DND-41 (cell line): ENCODE data around the gene CACNA1E.

Experiments
- ATAC-seq: fragments of 200-7000 bp; cut with Tn5 transposase; 3 replicates; pipeline ENCODE4 v1.9.1; 2021; ENCODE audit warnings: low read depth; ENCODE audit not compliant: insufficient read depth
- DNase-seq: peaks from one replicate; pipeline ENCODE4 v3.0.0-alpha.2; 2020
- H2AFZ ChIP-seq: 2 replicates; pipeline ENCODE4 v1.6.0; 2012; ENCODE audit warnings: low read depth, low read length
- H3K27ac ChIP-seq: 2 replicates; pipeline ENCODE4 v1.5.1; 2012; ENCODE audit warnings: low read length, inconsistent platforms
- H3K27me3 ChIP-seq: fragments of 200-600 bp; sonication (generic); 2 replicates; pipeline ENCODE4 v1.6.0; 2012; ENCODE audit warnings: low read length, mild to moderate bottlenecking, inconsistent platforms; ENCODE audit not compliant: insufficient read depth, poor library complexity
- H3K36me3 ChIP-seq: 2 replicates; pipeline ENCODE4 v1.5.1; 2012; ENCODE audit warnings: low read length, inconsistent platforms; ENCODE audit not compliant: insufficient read depth
- H3K4me1 ChIP-seq: 2 replicates; pipeline ENCODE4 v1.5.1; 2012; ENCODE audit warnings: mild to moderate bottlenecking, low read length; ENCODE audit not compliant: insufficient read depth
- H3K4me2 ChIP-seq: 2 replicates; pipeline ENCODE4 v1.6.0; 2012; ENCODE audit warnings: mild to moderate bottlenecking, moderate library complexity, low read length, inconsistent platforms; ENCODE audit not compliant: insufficient read depth
- H3K4me3 ChIP-seq, 2 experiments: fragments of 200-600 bp in 1 of 2; shearing (Covaris generic) in 1 of 2; 2 replicates each; pipeline ENCODE4 v1.5.1; 2012 to 2016; ENCODE audit warnings: inconsistent platforms in 2 of 2, low read length in 2 of 2, mild to moderate bottlenecking in 2 of 2, low read depth in 1 of 2, moderate library complexity in 1 of 2
- H3K79me2 ChIP-seq: 2 replicates; pipeline ENCODE4 v1.6.0; 2012; ENCODE audit warnings: low read length, inconsistent platforms; ENCODE audit not compliant: insufficient read depth
- H3K9ac ChIP-seq: 2 replicates; pipeline ENCODE4 v1.6.0; 2012; ENCODE audit warnings: low read depth, mild to moderate bottlenecking, inconsistent platforms, low read length, moderate library complexity
- H3K9me3 ChIP-seq: 2 replicates; pipeline ENCODE4 v1.5.1; 2012; ENCODE audit warnings: low read length, moderate library complexity, mild to moderate bottlenecking, inconsistent platforms; ENCODE audit not compliant: insufficient read depth, severe bottlenecking
- H4K20me1 ChIP-seq: 2 replicates; pipeline ENCODE4 v1.6.0; 2012; ENCODE audit warnings: low read length; ENCODE audit not compliant: insufficient read depth
- EZH2 ChIP-seq: IDR thresholded peaks from 3 replicates; pipeline ENCODE4 v1.6.1; 2012; ENCODE audit warnings: borderline replicate concordance, low read depth, mild to moderate bottlenecking, moderate library complexity, low read length, inconsistent platforms; ENCODE audit not compliant: severe bottlenecking
- TF ChIP-seq, protein P1 (sequence below): IDR thresholded peaks from 2 replicates; pipeline ENCODE4 v1.5.1; 2012; ENCODE audit warnings: borderline replicate concordance, low read length, moderate library complexity, mild to moderate bottlenecking; ENCODE audit not compliant: poor library complexity, severe bottlenecking; ENCODE audit errors: extremely low read depth

The CACNA1E gene

DNA sequence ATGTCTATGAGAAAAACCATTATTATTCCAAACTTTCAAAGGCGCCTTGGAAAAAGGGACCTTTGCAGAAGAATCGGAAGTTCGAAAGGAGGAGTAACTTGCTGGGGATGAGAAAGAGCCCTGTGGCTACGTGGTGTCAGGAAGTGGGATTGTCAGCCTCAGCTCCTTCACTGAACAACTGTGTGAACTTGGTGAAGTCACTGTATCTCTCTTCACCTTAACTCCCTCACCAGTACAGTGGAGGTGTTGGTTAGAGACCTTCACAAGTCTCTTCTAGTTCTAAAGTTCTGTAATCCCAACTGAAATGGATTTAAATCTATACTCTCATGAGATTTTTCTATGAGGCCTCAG is 285.6 kb downstream of the CACNA1E start:
- no peak for TF ChIP-seq EZH2
- TF ChIP-seq, protein P1, sequence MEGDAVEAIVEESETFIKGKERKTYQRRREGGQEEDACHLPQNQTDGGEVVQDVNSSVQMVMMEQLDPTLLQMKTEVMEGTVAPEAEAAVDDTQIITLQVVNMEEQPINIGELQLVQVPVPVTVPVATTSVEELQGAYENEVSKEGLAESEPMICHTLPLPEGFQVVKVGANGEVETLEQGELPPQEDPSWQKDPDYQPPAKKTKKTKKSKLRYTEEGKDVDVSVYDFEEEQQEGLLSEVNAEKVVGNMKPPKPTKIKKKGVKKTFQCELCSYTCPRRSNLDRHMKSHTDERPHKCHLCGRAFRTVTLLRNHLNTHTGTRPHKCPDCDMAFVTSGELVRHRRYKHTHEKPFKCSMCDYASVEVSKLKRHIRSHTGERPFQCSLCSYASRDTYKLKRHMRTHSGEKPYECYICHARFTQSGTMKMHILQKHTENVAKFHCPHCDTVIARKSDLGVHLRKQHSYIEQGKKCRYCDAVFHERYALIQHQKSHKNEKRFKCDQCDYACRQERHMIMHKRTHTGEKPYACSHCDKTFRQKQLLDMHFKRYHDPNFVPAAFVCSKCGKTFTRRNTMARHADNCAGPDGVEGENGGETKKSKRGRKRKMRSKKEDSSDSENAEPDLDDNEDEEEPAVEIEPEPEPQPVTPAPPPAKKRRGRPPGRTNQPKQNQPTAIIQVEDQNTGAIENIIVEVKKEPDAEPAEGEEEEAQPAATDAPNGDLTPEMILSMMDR: no peak
- H3K9ac ChIP-seq: no peak overlapping the region
- H3K27ac ChIP-seq: no peak overlapping the region
- no peak overlapping the region for H3K4me2 ChIP-seq
- DNase-seq: no peak
- H2AFZ ChIP-seq: no peak overlapping the region
- no peaks in the 10 kb centered on the region for H4K20me1 ChIP-seq
- H3K27me3 ChIP-seq: peaks cover 12% of the 10 kb centered on the region
- no peak overlapping the region for H3K4me3 ChIP-seq
- ATAC-seq: no peak
- H3K79me2 ChIP-seq: no peaks in the 10 kb centered on the region
- H3K4me1 ChIP-seq: no peaks in the 10 kb centered on the region
- H3K36me3 ChIP-seq: no peaks in the 10 kb centered on the region
- H3K9me3 ChIP-seq: no peaks in the 10 kb centered on the region

DNA sequence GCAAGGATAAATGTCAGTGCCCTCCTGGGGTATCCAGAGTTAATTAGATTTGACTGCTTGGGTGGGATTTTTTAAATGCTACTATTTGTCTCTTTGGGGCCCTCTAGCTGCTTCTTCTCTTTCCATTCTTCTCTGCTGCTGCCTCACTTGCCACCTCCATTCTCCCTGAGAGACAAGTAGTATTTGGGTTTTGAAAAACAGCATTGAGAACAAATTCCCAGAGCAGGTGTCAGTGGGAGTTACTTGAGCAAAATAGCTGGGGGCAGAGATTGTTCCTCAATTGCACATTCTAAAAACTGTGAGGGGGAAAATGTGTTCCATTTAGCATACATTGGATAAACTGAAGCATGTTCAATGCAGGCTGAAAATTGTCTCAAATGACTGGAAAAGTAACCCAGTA is 286.5 kb downstream of the CACNA1E start:
- Histone ChIP-seq H3K27me3 (peaks cover 12% of the 10 kb centered on the region), H3K9me3 (no peaks in the 10 kb centered on the region), H3K9ac (no peak overlapping the region), H3K4me1 (no peaks in the 10 kb centered on the region), H3K36me3 (no peaks in the 10 kb centered on the region), H4K20me1 (no peaks in the 10 kb centered on the region), H3K27ac (no peak overlapping the region), H2AFZ (no peak overlapping the region), H3K79me2 (no peaks in the 10 kb centered on the region), H3K4me3 (no peak overlapping the region), H3K4me2 (no peak overlapping the region)
- no peak for ATAC-seq
- no peak for DNase-seq
- no peak for TF ChIP-seq EZH2
- TF ChIP-seq, protein P1: no peak

DNA sequence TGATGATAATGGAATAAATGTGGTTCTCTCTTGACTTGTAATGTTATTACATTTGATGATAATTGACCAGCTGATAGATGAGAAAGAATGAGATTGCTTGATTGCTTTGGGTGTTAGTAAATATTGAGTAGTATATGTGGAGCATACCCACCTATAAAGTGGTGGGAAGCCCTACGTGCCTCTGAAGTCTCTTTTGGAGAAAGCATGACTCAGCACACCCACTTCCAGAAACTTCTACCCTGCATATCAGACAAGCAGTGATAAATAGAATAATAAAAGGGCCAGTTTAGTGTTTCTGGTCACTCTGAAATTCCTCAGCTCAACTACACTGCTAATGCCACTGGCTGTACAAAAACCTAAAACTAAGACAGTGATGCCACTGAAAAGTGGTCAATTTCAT is 289.4 kb downstream of the CACNA1E start:
- TF ChIP-seq, protein P1: no peak
- no peak for TF ChIP-seq EZH2
- Histone ChIP-seq H4K20me1 (no peaks in the 10 kb centered on the region), H2AFZ (no peak overlapping the region), H3K4me1 (no peaks in the 10 kb centered on the region), H3K4me2 (no peak overlapping the region), H3K9me3 (no peaks in the 10 kb centered on the region), H3K79me2 (no peaks in the 10 kb centered on the region), H3K27ac (no peak overlapping the region), H3K36me3 (no peaks in the 10 kb centered on the region), H3K27me3 (peaks cover 16% of the 10 kb centered on the region), H3K9ac (no peak overlapping the region), H3K4me3 (no peak overlapping the region)
- DNase-seq: no peak
- no peak for ATAC-seq

DNA sequence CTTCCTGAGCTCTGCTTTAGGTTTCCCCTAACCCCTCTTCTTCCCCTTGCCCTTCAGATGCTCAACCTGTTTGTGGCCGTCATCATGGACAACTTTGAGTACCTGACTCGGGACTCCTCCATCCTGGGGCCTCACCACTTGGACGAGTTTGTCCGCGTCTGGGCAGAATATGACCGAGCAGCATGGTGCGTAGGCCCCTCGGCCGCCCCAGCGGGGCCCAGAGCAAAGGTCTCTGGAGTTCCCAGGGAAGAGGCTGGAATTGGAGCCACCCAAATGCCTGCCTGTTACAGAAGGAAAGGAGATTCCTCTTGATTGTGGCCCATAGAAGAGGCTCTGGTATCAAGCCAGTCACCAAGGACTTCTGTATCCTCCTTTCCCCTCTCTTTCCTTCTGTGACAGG is 292.7 kb downstream of the CACNA1E start:
- Histone ChIP-seq H3K9ac (no peak overlapping the region), H3K4me3 (no peak overlapping the region), H3K27me3 (peaks cover 3% of the 10 kb centered on the region), H3K4me1 (no peaks in the 10 kb centered on the region), H3K9me3 (no peaks in the 10 kb centered on the region), H3K27ac (no peak overlapping the region), H3K36me3 (no peaks in the 10 kb centered on the region), H4K20me1 (no peaks in the 10 kb centered on the region), H2AFZ (no peak overlapping the region), H3K4me2 (no peak overlapping the region), H3K79me2 (no peaks in the 10 kb centered on the region)
- DNase-seq: no peak
- TF ChIP-seq EZH2: no peak
- TF ChIP-seq, protein P1: no peak
- no peak for ATAC-seq
